Bronchial epithelial cell (primary cell): ENCODE results near the gene RGS6. TPM values are rescaled to one million over a fixed set of nuclear protein-coding genes. Genes with fewer than 3 reads are reported as not detected.

Source experiments
- DNase-seq: peaks from one replicate; pipeline ENCODE4 v3.0.0-alpha.2; 2010; ENCODE audit warnings: low read depth
- FAIRE-seq: peaks from 2 replicates; lab custom pipeline; 2011; peaks lifted over from hg19 to GRCh38; lab: Jason Lieb, UNC
- H3K27me3 ChIP-seq: 2 replicates; pipeline ENCODE4 v1.5.1; 2011; ENCODE audit warnings: low read length; ENCODE audit not compliant: control insufficient read depth, insufficient read depth
- H3K36me3 ChIP-seq: 2 replicates; pipeline ENCODE4 v1.5.1; 2011; ENCODE audit warnings: low read length; ENCODE audit not compliant: control insufficient read depth, insufficient read depth
- H3K4me3 ChIP-seq: 2 replicates; pipeline ENCODE4 v1.5.1; 2011; ENCODE audit warnings: mild to moderate bottlenecking, low read depth, low read length, control low read depth
- total RNA-seq: library from RNA; depleted of rRNA; stranded (reverse); fragments of >200 nt; gene quantifications from 2 replicates; pipeline ENCODE4 v1.2.1, GENCODE V29; 2014
- TF ChIP-seq, protein P1 (sequence below): IDR thresholded peaks from 2 replicates; pipeline ENCODE4 v1.5.1; 2011; ENCODE audit warnings: mild to moderate bottlenecking, moderate library complexity, low read length, control low read depth, inconsistent platforms; ENCODE audit not compliant: insufficient read depth, severe bottlenecking

The RGS6 gene
- total RNA-seq, 1 donor from 2014 or later: not detected

DNA sequence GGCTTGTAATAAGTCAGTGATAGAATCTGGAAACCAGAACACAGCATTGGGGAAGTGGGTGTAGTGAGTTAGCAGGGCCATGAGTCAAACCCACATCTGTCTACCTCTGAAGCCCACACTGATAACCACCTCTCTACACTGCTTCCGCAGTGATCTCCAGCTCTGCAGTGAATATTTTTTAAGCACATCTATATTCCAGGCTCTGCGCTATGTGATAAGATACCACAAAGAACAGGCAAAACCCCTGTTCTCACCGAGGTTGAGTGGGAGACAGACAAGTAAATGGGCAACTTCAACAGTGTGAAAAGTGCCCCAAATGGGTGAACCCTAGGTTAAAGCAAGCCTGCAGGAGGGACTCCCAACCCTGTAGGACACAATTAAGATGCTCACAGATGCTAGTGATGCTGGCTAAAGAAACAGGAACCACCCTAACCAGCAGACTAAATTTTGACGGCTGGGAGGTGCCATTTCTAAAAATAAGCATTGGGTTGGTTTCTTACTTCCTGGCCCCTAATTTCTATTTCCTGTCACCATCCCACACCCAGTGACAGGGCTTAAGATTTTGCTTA, 586.7 kb downstream of the RGS6 start:
- FAIRE-seq (no peak), DNase-seq (no peak)
- TF ChIP-seq, protein P1, sequence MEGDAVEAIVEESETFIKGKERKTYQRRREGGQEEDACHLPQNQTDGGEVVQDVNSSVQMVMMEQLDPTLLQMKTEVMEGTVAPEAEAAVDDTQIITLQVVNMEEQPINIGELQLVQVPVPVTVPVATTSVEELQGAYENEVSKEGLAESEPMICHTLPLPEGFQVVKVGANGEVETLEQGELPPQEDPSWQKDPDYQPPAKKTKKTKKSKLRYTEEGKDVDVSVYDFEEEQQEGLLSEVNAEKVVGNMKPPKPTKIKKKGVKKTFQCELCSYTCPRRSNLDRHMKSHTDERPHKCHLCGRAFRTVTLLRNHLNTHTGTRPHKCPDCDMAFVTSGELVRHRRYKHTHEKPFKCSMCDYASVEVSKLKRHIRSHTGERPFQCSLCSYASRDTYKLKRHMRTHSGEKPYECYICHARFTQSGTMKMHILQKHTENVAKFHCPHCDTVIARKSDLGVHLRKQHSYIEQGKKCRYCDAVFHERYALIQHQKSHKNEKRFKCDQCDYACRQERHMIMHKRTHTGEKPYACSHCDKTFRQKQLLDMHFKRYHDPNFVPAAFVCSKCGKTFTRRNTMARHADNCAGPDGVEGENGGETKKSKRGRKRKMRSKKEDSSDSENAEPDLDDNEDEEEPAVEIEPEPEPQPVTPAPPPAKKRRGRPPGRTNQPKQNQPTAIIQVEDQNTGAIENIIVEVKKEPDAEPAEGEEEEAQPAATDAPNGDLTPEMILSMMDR: no peak

DNA sequence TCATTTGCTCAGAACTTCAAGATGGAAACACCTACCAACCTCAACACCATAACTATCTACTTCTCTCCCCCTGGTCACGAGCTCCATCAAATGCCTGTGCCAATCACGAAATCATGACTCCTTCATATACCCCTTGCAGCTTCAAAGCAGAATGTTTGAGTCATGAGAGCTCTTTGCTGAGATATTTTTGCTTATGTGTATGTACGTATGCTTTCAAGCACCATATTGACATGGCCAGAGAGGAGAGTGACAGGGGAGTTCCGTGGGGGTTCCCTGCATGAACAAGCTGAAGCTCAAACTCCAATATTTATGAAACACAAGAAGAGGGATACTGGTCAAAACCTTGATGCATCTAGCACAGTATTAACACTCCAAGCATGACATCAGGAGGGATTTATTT, 587.3 kb downstream of the RGS6 start:
- no peaks in the 10 kb centered on the region for H3K36me3 ChIP-seq
- H3K4me3 ChIP-seq: no peak overlapping the region
- DNase-seq (no peak), FAIRE-seq (no peak)
- no peaks in the 10 kb centered on the region for H3K27me3 ChIP-seq
- TF ChIP-seq, protein P1: no peak

More for the DNA sequence above, 586.7 kb downstream of the RGS6 start:
- H3K27me3 ChIP-seq: no peaks in the 10 kb centered on the region
- H3K36me3 ChIP-seq: no peaks in the 10 kb centered on the region
- no peak overlapping the region for H3K4me3 ChIP-seq

DNA sequence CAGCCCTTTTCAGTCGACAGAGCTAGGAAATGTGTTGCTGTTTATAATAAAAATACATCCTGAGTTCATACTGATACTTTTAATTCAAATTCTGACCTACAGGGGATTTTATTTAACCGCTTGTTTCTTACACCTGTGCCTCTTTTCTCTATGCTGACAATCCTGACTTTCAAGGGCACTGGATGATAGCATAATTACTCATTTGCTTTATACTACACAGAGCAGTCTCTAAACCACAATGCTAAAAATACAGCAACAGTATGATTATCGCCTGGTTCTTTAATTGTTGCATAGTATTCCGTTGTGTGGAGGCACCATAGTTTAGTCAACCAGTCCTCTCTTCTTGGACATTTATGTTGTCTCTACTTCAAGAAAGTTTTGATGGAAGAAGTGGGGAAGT, 588.8 kb downstream of the RGS6 start:
- FAIRE-seq: no peak
- no peak overlapping the region for H3K4me3 ChIP-seq
- TF ChIP-seq, protein P1: no peak
- H3K27me3 ChIP-seq: no peaks in the 10 kb centered on the region
- no peak for DNase-seq
- no peaks in the 10 kb centered on the region for H3K36me3 ChIP-seq

DNA sequence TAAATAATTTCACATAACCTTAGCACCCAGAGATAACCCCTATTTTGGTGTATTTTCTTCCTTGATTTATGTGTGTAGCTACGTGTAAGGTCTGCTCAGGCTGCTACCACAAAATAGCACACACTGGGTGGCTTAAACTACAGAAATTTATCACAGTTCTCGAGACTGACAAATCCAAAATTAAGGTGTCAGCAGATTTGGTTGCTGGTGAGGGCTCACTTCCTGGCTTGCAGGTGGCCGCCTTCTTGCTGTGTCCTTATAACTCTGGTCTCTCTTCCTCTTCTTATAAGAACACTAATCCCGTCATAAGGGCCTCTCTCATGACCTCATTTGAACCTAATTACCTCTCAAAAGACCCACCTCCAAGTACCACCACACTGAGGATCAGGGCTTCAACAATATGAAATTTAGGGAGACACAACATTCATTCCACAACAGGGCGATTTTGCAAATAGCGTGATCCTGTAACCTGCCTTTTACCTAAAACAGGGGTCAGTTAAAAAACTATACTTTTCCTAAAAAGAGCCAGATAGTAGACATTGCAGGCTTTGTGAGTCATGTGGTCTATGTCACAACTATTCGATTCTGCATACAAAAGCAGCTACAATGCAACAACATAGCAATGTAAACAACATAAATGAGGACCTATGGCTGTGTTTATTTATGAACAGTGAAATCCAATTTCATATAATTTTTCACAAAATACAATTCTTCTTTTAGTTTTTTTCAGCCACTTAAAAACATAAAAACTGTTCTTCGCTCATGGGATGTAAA, 589.9 kb downstream of the RGS6 start:
- DNase-seq: no peak
- FAIRE-seq: no peak
- TF ChIP-seq, protein P1: no peak

DNA sequence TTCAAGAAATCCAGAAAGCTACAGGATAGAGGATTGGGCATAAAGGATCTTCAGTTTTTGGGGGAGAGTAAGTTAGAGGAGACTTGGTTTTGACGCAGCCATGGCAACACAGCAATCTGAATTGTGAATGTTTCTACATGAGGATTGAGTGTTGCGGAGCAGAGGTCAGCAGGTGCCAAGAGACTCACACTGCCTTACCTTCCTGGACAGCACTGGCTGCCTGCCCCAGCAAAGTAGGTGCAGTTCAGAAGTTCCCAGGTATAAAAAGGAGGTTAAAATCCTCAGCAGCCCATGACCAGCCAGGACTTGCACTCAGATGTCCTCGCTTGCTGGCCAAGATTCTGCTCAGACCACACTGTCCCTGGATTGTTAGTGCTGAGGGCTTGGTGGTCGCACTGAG, 590.6 kb downstream of the RGS6 start:
- Histone ChIP-seq H3K27me3 (no peaks in the 10 kb centered on the region), H3K4me3 (no peak overlapping the region), H3K36me3 (no peaks in the 10 kb centered on the region)
- FAIRE-seq (no peak), DNase-seq (no peak)
- TF ChIP-seq, protein P1: no peak

More for the DNA sequence above, 589.9 kb downstream of the RGS6 start:
- Histone ChIP-seq H3K27me3 (no peaks in the 10 kb centered on the region), H3K36me3 (no peaks in the 10 kb centered on the region), H3K4me3 (no peak overlapping the region)
